NT2/D1 (cell line): Measurements from ENCODE around the gene MRPS12.
"Not testable (repeated sequence)": the region's sequence is repeated elsewhere in the genome, so short reads cannot be mapped to it uniquely, and the experiment has no call there.

Experiments used
- DNase-seq: peaks from one replicate; pipeline ENCODE4 v3.0.0-alpha.2; 2011; ENCODE audit warnings: low read depth, low spot score
- H3K27me3 ChIP-seq: 2 replicates; pipeline ENCODE4 v1.6.0; 2011; ENCODE audit warnings: mild to moderate bottlenecking; ENCODE audit not compliant: insufficient read length, insufficient read depth
- H3K36me3 ChIP-seq: 2 replicates; pipeline ENCODE4 v1.6.1; 2011; ENCODE audit warnings: mild to moderate bottlenecking, low read length, mixed read lengths; ENCODE audit not compliant: insufficient read depth, insufficient read length
- H3K4me1 ChIP-seq: 2 replicates; pipeline ENCODE4 v1.5.1; 2011; ENCODE audit not compliant: insufficient read depth, insufficient read length
- H3K4me3 ChIP-seq: 2 replicates; pipeline ENCODE4 v1.5.1; 2011; ENCODE audit warnings: low read depth; ENCODE audit not compliant: insufficient read length
- H3K9ac ChIP-seq: 2 replicates; pipeline ENCODE4 v1.6.0; 2011; ENCODE audit warnings: low read depth; ENCODE audit not compliant: insufficient read length
- H3K9me3 ChIP-seq: 2 replicates; pipeline ENCODE4 v1.5.1; 2011; ENCODE audit warnings: mild to moderate bottlenecking, low read length; ENCODE audit not compliant: insufficient read depth
- SUZ12 ChIP-seq: IDR thresholded peaks from 2 replicates; pipeline ENCODE4 v1.6.1; 2011; ENCODE audit not compliant: insufficient read length, insufficient read depth; ENCODE audit errors: extremely low read depth
- YY1 ChIP-seq: IDR thresholded peaks from 2 replicates; pipeline ENCODE4 v1.6.1; 2011; ENCODE audit not compliant: insufficient read length, insufficient read depth
- ZNF274 ChIP-seq: IDR thresholded peaks from 2 replicates; pipeline ENCODE4 v1.6.1; 2011; ENCODE audit warnings: mild to moderate bottlenecking, low read depth, low read length

The MRPS12 gene

DNA sequence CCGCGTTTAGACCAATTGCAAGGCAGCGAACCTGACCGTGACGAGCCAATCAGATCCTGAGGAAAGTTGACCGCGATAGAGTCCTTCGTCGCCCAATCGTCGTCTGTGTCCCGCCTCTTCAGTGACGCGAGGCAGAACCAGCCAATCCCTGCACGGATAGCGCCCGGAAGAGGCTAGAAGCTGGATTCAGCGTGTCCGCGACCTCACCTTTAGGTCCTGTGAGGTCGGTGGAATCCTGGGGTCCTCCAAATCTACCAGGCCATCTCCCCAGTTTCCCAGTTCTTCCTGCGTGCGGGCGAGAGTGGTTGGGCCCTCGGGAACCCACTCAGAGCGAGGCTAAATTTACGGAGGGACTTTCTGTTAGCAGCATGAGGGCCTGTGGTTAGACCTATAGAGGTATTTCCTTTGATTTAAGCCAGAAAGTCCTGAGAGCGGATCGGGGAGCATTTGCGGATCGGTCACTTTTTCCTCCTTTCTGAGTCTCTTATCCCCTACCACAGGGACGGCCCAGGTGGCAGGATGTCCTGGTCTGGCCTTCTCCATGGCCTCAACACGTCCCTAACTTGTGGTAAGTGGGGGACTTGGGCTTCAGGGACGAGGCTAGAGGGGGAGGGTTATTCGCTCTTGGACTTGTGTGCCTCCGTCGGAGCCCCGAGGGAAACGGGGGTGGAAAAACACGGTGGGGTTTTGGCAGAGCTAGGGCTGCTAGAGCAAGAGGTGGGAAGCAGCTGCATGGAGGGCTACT is at the start of gene MRPS12:
MRPS12 (plus strand) TSS at position 169 of the 745 bp plus-strand sequence; CDS start at position 520, 351 bp downstream.
- peak; percentile 98 for DNase-seq
- peaks cover 24% of the 10 kb centered on the region for H3K9me3 ChIP-seq
- no peak for TF ChIP-seq ZNF274
- H3K27me3 ChIP-seq = no peaks in the 10 kb centered on the region
- peak within 1 kb of the TSS; percentile 79 for H3K9ac ChIP-seq
- H3K36me3 ChIP-seq = peaks cover 49% of the 10 kb centered on the region
- peaks cover 4% of the 10 kb centered on the region for H3K4me1 ChIP-seq
- H3K4me3 ChIP-seq = peak within 1 kb of the TSS; percentile 94

DNA sequence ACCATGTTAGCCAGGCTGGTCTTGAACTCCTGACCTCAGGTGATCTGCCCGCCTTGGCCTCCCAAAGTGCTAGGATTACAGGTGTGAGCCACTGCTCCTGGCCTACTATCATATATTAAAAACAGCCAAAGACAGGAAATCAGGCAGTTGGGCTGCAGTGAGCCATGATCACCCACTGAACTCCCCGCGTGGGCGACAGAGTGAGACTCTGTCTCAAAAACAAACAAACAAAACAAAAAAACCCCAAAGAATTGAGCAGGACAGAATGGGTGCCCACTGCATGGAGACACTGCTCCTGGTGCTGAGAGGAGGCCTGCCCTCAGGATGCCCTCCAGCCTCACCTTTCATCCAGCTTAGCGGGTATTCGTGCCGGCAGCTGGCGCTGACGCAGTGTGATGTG is 47.5 kb upstream of the MRPS12 start:
- no peak overlapping the region for H3K9ac ChIP-seq
- H3K4me1 ChIP-seq = peaks cover 8% of the 10 kb centered on the region
- H3K9me3 ChIP-seq = no peaks in the 10 kb centered on the region
- no peak for TF ChIP-seq ZNF274
- no peak for TF ChIP-seq SUZ12
- no peak for TF ChIP-seq YY1
- H3K36me3 ChIP-seq = no peaks in the 10 kb centered on the region
- no peak overlapping the region for H3K4me3 ChIP-seq
- no peaks in the 10 kb centered on the region for H3K27me3 ChIP-seq
- no peak for DNase-seq

DNA sequence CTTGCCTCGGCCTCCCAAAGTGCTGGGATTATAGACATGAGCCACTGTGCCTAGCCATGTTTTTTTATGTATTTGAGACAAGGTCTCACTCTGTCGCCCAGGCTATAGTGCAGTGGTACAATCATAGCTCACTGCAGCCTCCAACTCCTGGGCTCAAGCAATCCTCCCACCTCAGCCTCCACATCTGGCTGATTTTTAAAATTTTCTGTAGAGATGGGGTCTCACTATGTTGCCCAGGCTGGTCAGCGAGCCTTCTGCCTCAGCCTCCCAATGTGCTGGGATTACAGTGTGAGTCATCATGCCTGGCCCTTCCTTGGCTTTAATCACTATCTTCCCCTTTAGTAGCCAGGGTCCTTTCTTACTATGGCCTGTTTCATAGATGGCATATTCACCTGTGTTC is 46.1 kb upstream of the MRPS12 start:
- H3K9me3 ChIP-seq, DNase-seq, H3K4me1 ChIP-seq, H3K4me3 ChIP-seq, H3K27me3 ChIP-seq, H3K9ac ChIP-seq, H3K36me3 ChIP-seq: not testable (repeated sequence)

DNA sequence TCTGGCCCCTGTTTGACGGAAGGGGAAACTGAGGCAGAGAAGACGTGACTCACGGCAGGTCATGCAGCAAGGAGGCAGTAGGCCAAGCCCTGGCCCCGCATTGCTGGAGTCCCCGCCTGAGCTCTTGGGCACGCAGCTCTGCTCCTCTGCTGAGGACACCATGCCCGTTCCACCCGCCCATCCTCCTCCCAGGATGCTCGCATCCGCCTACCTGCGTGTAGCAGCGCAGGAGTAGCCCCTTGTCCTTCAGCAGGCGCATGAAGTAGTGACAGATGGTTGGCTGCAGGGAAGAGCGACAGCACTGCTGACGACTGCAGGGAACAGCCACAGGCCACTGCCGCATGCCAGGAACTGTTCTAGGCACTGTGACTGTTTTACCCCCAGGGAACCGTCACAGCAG is 41.9 kb upstream of the MRPS12 start:
- TF ChIP-seq YY1 (no peak), ZNF274 (no peak), SUZ12 (no peak)
- H3K36me3 ChIP-seq = peaks cover 4% of the 10 kb centered on the region
- no peak overlapping the region for H3K9ac ChIP-seq

DNA sequence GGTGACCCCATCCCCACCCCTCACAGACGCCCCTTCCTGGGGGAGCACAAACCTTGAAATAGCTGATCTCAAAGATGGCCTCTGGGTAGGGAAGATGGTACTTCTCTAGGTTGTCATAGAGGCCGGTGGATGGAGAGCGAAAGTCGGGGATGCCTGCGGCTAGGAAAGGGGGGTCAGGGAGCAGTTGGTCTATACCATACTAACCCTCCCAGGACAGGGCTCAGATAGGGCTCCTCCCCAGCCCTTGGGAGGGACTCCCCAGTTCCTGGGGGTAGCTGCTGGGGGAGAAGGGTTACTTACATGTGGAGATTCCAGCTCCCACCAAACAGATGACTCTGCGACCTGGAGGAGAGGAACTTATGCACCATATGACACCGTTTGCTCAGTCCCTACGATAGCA is 40.9 kb upstream of the MRPS12 start:
- TF ChIP-seq ZNF274 = no peak
- H3K36me3 ChIP-seq = peaks cover 4% of the 10 kb centered on the region
- no peak for DNase-seq

More for the DNA sequence above, 41.9 kb upstream of the MRPS12 start:
- Histone ChIP-seq H3K9me3 (no peaks in the 10 kb centered on the region), H3K27me3 (no peaks in the 10 kb centered on the region), H3K4me3 (no peak overlapping the region), H3K4me1 (no peaks in the 10 kb centered on the region)
- DNase-seq = no peak

DNA sequence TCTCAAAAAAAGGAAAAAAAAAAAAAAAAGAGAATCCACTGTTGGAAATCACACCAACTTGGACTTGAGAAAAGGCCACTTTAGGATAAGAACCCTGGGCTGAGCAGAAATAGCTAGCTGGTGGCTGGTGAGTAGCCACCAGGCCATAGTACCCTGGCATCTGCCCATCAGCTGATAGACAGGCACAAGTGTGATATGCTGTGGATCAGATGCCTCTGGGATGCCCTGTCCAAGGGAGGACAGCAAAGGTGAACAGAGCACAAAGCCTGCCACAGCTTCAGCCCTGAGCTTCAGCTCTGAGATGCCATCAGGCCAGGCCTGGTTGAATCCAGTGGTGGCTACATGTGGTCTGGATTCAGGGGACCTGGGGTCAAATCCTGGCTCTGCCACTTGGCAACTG is 40.1 kb upstream of the MRPS12 start:
- H3K36me3 ChIP-seq = peaks cover 4% of the 10 kb centered on the region
- no peaks in the 10 kb centered on the region for H3K9me3 ChIP-seq
- H3K9ac ChIP-seq = peak overlapping the region; percentile 10
- no peaks in the 10 kb centered on the region for H3K4me1 ChIP-seq
- H3K4me3 ChIP-seq = no peak overlapping the region
- DNase-seq = no peak
- no peak for TF ChIP-seq ZNF274
- no peak for TF ChIP-seq SUZ12
- no peak for TF ChIP-seq YY1
- no peaks in the 10 kb centered on the region for H3K27me3 ChIP-seq

More for the DNA sequence above, 40.9 kb upstream of the MRPS12 start:
- Histone ChIP-seq H3K4me3 (no peak overlapping the region), H3K9ac (no peak overlapping the region), H3K9me3 (no peaks in the 10 kb centered on the region), H3K4me1 (no peaks in the 10 kb centered on the region), H3K27me3 (no peaks in the 10 kb centered on the region)

DNA sequence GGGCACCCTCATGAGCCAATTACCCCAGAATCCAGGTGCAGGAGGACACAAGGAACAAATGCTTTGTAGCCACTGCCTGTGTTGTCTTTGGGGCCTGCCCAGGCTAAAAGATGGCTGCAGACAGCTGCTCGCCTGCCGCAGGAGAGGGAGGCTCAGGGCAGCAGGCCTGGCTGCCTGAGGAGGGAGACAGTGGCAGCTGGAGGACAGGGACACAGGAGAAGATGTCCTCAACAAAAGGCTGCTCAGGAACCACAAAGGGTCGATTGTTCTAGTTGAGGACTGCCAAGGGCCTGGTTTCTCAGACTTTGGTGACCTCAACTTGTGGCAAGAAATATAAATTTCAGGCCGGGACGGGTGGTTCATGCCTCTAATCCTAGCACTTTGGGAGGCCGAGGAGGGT is 39.0 kb upstream of the MRPS12 start:
- Histone ChIP-seq H3K9ac (no peak overlapping the region), H3K36me3 (peaks cover 4% of the 10 kb centered on the region), H3K9me3 (no peaks in the 10 kb centered on the region), H3K27me3 (no peaks in the 10 kb centered on the region), H3K4me3 (no peak overlapping the region), H3K4me1 (no peaks in the 10 kb centered on the region)
- TF ChIP-seq YY1 (no peak), ZNF274 (no peak), SUZ12 (no peak)
- DNase-seq = no peak

DNA sequence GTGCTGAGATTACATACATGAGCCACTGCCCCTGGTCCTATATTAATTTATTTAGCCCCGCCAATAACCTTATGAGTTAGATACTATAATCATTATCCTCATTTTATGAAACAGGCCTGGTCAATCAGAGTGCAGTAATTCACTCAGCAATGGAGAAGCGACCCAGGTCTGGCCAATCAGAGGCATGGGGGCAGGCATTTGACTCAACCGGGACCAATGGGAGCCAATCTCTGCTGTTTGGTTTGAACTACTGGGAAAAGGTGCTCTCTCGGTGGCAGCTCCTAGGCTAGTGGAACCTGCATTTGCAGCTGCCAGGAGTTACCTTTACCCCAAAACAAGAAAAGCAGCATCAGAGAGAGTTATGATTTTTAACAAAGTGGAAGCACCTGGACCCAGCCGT is 37.9 kb upstream of the MRPS12 start:
- no peak overlapping the region for H3K4me3 ChIP-seq
- H3K27me3 ChIP-seq = no peaks in the 10 kb centered on the region
- no peaks in the 10 kb centered on the region for H3K9me3 ChIP-seq
- DNase-seq = no peak
- H3K36me3 ChIP-seq = peaks cover 4% of the 10 kb centered on the region
- H3K9ac ChIP-seq = no peak overlapping the region
- TF ChIP-seq YY1 (no peak), ZNF274 (no peak), SUZ12 (no peak)
- H3K4me1 ChIP-seq = no peaks in the 10 kb centered on the region
